ENCODE measurements around the gene PALM.
"Not testable (repeated sequence)": the region's sequence is repeated elsewhere in the genome, so short reads cannot be mapped to it uniquely, and the experiment has no call there.

Gene PALM

GRCh38 chr19:709196-709964 lies 645 bp downstream of the PALM start:
- DNase-seq (ENCODE audit: low spot score), result peak; percentile 63

- no peak for DNase-seq (ENCODE audit: low spot score)
Observed at GRCh38 chr19:709965-710571, 1.3 kb downstream of the PALM start.

- DNase-seq (ENCODE audit: low spot score), result no peak
Observed at GRCh38 chr19:710767-711166, 2.0 kb downstream of the PALM start.

GRCh38 chr19:711254-711653 lies 2.5 kb downstream of the PALM start:
- no peak for DNase-seq (ENCODE audit: low spot score)

- no peak for DNase-seq (ENCODE audit: low spot score)
Observed at GRCh38 chr19:715347-715746, 6.6 kb downstream of the PALM start.

- no peak for DNase-seq (ENCODE audit: low spot score)
Observed at GRCh38 chr19:718251-718951, 9.7 kb downstream of the PALM start.

- no peak for DNase-seq (ENCODE audit: low spot score)
Observed at GRCh38 chr19:718991-719512, 10.3 kb downstream of the PALM start.

GRCh38 chr19:719636-720344 lies 11.1 kb downstream of the PALM start:
- DNase-seq (ENCODE audit: low spot score), result no peak

GRCh38 chr19:720345-721160 lies 11.8 kb downstream of the PALM start:
- no peak for DNase-seq (ENCODE audit: low spot score)

- DNase-seq (ENCODE audit: low spot score), result no peak
Observed at GRCh38 chr19:722553-723101, 13.9 kb downstream of the PALM start.

GRCh38 chr19:723247-723646 lies 14.5 kb downstream of the PALM start:
- no peak for DNase-seq (ENCODE audit: low spot score)

GRCh38 chr19:723714-724113 lies 15.0 kb downstream of the PALM start:
- no peak for DNase-seq (ENCODE audit: low spot score)

- DNase-seq (ENCODE audit: low spot score), result no peak
Observed at GRCh38 chr19:725461-726089, 16.8 kb downstream of the PALM start.

GRCh38 chr19:726993-727956 lies 18.5 kb downstream of the PALM start:
- no peak for DNase-seq (ENCODE audit: low spot score)

GRCh38 chr19:728011-728410 lies 19.3 kb downstream of the PALM start:
- DNase-seq (ENCODE audit: low spot score), result no peak

GRCh38 chr19:729564-729963 lies 20.8 kb downstream of the PALM start:
- not testable (repeated sequence) for DNase-seq (ENCODE audit: low spot score)

GRCh38 chr19:729965-730668 lies 21.4 kb downstream of the PALM start:
- no peak for DNase-seq (ENCODE audit: low spot score)

GRCh38 chr19:731000-731399 lies 22.3 kb downstream of the PALM start:
- DNase-seq (ENCODE audit: low spot score), result no peak
